IMR-90 (cell line): ENCODE measurements around the gene B3GAT2. TPM values are rescaled to one million over a fixed set of nuclear protein-coding genes. Genes with fewer than 3 reads are reported as not detected.

Experiments used
- ATAC-seq: fragments of 200-7000 bp; cut with Tn5 transposase; 2 replicates; pipeline ENCODE4 v1.9.1; 2020; ENCODE audit warnings: low read depth, mild to moderate bottlenecking, moderate library complexity
- BruUV-seq: library from RNA; stranded (reverse); fragments of 400-500 nt; replicated peaks from 2 replicates; lab custom pipeline; 2021; lab: Mats Ljungman, UMichigan
- CTCF ChIA-PET: fragments of 300-600 bp; formaldehyde crosslinking; extraction: SDS; loops from one replicate; lab custom pipeline; 2021; ENCODE audit warnings: antibody characterized with exemption; lab: Yijun Ruan, JAX
- POLR2A ChIA-PET: fragments of 300-600 bp; sonication (Branson Sonifier 250); formaldehyde crosslinking; loops from one replicate; lab custom pipeline; 2022; ENCODE audit warnings: antibody characterized with exemption; ENCODE audit not compliant: unreplicated experiment; lab: Charles Lee
- DNase-seq: peaks from one replicate; pipeline ENCODE4 v3.0.0; 2013
- H2AFZ ChIP-seq: replicated peaks from 2 replicates; pipeline ENCODE3; 2013; ENCODE audit warnings: low read length, mild to moderate bottlenecking; ENCODE audit not compliant: poor library complexity
- H2AK5ac ChIP-seq: 2 replicates; pipeline ENCODE4 v1.6.1; 2013; ENCODE audit warnings: low read depth, low read length, inconsistent platforms
- H2AK9ac ChIP-seq: replicated peaks from 2 replicates; pipeline ENCODE3; 2013; ENCODE audit warnings: mild to moderate bottlenecking, low read depth, low read length, moderate library complexity; ENCODE audit not compliant: poor library complexity
- H2BK120ac ChIP-seq: 2 replicates; pipeline ENCODE4 v1.6.1; 2013; ENCODE audit warnings: low read depth, low read length, inconsistent platforms
- H2BK15ac ChIP-seq: 3 replicates; pipeline ENCODE4 v1.6.1; 2013; ENCODE audit warnings: low read depth, low read length, inconsistent platforms
- H2BK20ac ChIP-seq: 2 replicates; pipeline ENCODE4 v1.6.1; 2013; ENCODE audit warnings: low read depth, mild to moderate bottlenecking, inconsistent platforms, low read length, moderate library complexity
- H2BK5ac ChIP-seq: 2 replicates; pipeline ENCODE4 v1.6.1; 2013; ENCODE audit warnings: mild to moderate bottlenecking, low read depth, low read length, inconsistent platforms; ENCODE audit not compliant: poor library complexity, severe bottlenecking
- H3K14ac ChIP-seq: replicated peaks from 2 replicates; pipeline ENCODE4 v1.6.1; 2013; ENCODE audit warnings: low read depth, low read length, inconsistent platforms
- H3K18ac ChIP-seq: 2 replicates; pipeline ENCODE4 v1.6.1; 2013; ENCODE audit warnings: low read depth, low read length, control low read depth
- H3K23ac ChIP-seq: 2 replicates; pipeline ENCODE4 v1.6.1; 2013; ENCODE audit warnings: low read depth, low read length, inconsistent platforms
- H3K27ac ChIP-seq: 2 replicates; pipeline ENCODE4 v1.5.1; 2013; ENCODE audit warnings: mild to moderate bottlenecking, control low read depth, low read length; ENCODE audit not compliant: insufficient read depth
- H3K27me3 ChIP-seq: 2 replicates; pipeline ENCODE4 v1.6.1; 2013; ENCODE audit warnings: low read length; ENCODE audit not compliant: control insufficient read depth, insufficient read depth
- H3K36me3 ChIP-seq: 2 replicates; pipeline ENCODE4 v1.6.1; 2013; ENCODE audit warnings: low read length, mixed read lengths; ENCODE audit not compliant: control insufficient read depth, insufficient read depth
- H3K4ac ChIP-seq: 2 replicates; pipeline ENCODE4 v1.6.1; 2013; ENCODE audit warnings: low read depth, low read length, inconsistent platforms
- H3K4me1 ChIP-seq: 2 replicates; pipeline ENCODE4 v1.6.1; 2013; ENCODE audit warnings: low read length, mixed read lengths; ENCODE audit not compliant: control insufficient read depth, insufficient read depth
- H3K4me2 ChIP-seq: 2 replicates; pipeline ENCODE4 v1.6.1; 2013; ENCODE audit warnings: low read depth, mild to moderate bottlenecking, control low read depth, low read length, moderate library complexity
- H3K4me3 ChIP-seq: 2 replicates; pipeline ENCODE4 v1.5.1; 2013; ENCODE audit warnings: low read depth, mild to moderate bottlenecking, control low read depth, low read length, moderate library complexity; ENCODE audit not compliant: insufficient read depth
- H3K56ac ChIP-seq: 2 replicates; pipeline ENCODE4 v1.6.1; 2013; ENCODE audit warnings: low read length, inconsistent platforms; ENCODE audit not compliant: insufficient read depth; ENCODE audit errors: extremely low read depth
- H3K79me1 ChIP-seq, 2 experiments: 2 replicates each; pipeline ENCODE4 v1.6.1; 2013; ENCODE audit warnings: low read length in 2 of 2, inconsistent platforms in 1 of 2, low read depth in 1 of 2
- H3K9ac ChIP-seq: 2 replicates; pipeline ENCODE4 v1.6.1; 2013; ENCODE audit warnings: low read depth, low read length, control low read depth
- H3K9me1 ChIP-seq: 2 replicates; pipeline ENCODE4 v1.6.1; 2013; ENCODE audit warnings: low read length, inconsistent platforms; ENCODE audit not compliant: insufficient read depth
- H3K9me3 ChIP-seq: 2 replicates; pipeline ENCODE4 v1.6.1; 2013; ENCODE audit warnings: low read length; ENCODE audit not compliant: control insufficient read depth, insufficient read depth
- H4K20me1 ChIP-seq: 2 replicates; pipeline ENCODE4 v1.6.1; 2013; ENCODE audit warnings: low read length, inconsistent platforms; ENCODE audit not compliant: insufficient read depth
- H4K5ac ChIP-seq: 2 replicates; pipeline ENCODE4 v1.6.1; 2013; ENCODE audit warnings: mild to moderate bottlenecking, low read depth, low read length, control low read depth
- H4K8ac ChIP-seq, 2 experiments: 2 replicates each; pipeline ENCODE4 v1.6.1; 2013; ENCODE audit warnings: low read depth in 2 of 2, low read length in 2 of 2, control low read depth in 1 of 2, inconsistent platforms in 1 of 2
- H4K91ac ChIP-seq: 2 replicates; pipeline ENCODE4 v1.6.1; 2013; ENCODE audit warnings: low read depth, low read length, inconsistent platforms; ENCODE audit not compliant: insufficient read depth
- BHLHE40 ChIP-seq: fragments of 150-350 bp; IDR thresholded peaks from 2 replicates; pipeline ENCODE4 v1.6.1; 2016; ENCODE audit warnings: mild to moderate bottlenecking, low read depth, low read length
- MXI1 ChIP-seq: IDR thresholded peaks from 2 replicates; pipeline ENCODE4 v1.6.1; 2012; ENCODE audit warnings: low read depth, mild to moderate bottlenecking, low read length, moderate library complexity, borderline replicate concordance
- WGBS, 2 experiments: methylation state at CpG; one replicate each; pipeline versions ENCODE4 v1.1.5 to v1.1.7; 2013; ENCODE audit warnings: missing lambda C conversion rate in 2 of 2; ENCODE audit not compliant: insufficient read length in 1 of 2; ENCODE audit errors: extremely low coverage in 2 of 2; 5-methylcytosine and 5-hydroxymethylcytosine counted together
- dilution Hi-C: fragments of 300-500 bp; cut with HindIII; formaldehyde crosslinking; loops from one replicate; pipeline ENCODE4 v1.14.3; 2018; ENCODE audit warnings: low sequenced_read_pairs; ENCODE audit not compliant: unreplicated experiment
- in situ Hi-C: fragments of 300-500 bp; cut with MboI; formaldehyde crosslinking; loops from 3 replicates; pipeline ENCODE4 v1.14.3; 2019; ENCODE audit warnings: low sequenced_read_pairs, inconsistent platforms, mixed read lengths
- intact Hi-C: fragments of 100-400 bp; cut with micrococcal nuclease; formaldehyde crosslinking; loops from 2 replicates; pipeline ENCODE4 v1.10.0; 2022
- polyA plus RNA-seq, 3 experiments: library from polyadenylated mRNA; depleted of rRNA; stranded (reverse); fragments of >200 nt; gene quantifications; 2 replicates each; pipeline ENCODE4 v1.2.3, GENCODE V29; 2012; ENCODE audit warnings: low replicate concordance in 1 of 3
- total RNA-seq: library from RNA; depleted of rRNA; stranded (reverse); fragments of >200 nt; gene quantifications from 2 replicates; pipeline ENCODE4 v1.2.3, GENCODE V29; 2012

Gene B3GAT2
- total and polyA plus RNA-seq, 2 of the 4 experiments (the other 2 are of a cell fraction): 0.02 TPM; not detected in 1

DNA sequence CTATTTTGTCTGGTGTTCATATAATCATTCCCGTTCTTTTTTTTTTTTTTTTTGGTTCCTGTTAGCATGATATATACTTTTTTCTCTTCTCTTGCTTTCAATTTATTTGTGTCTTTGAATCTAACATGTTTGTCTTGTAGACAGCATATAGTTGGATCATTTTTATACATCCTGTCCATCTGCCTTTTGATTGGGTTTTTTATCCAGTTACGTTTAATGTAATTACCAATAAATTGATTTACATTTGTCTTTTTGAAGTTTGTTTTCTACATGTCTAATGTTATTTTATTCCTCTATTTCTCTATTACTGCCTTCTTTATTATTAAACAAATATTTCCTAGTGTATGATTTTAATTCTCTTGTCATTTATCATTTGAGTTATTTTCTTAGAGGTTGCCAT, 84.4 kb downstream of the B3GAT2 start:
- POLR2A ChIA-PET: no interaction called here

More for the DNA sequence above, 84.4 kb downstream of the B3GAT2 start:
- H3K14ac ChIP-seq: no peak overlapping the region
- no peaks in the 10 kb centered on the region; the same call in 1 of the 2 replicates for H3K27me3 ChIP-seq
- DNase-seq (no peak), ATAC-seq (no peak)
- no peak overlapping the region for H2AK9ac ChIP-seq
- H3K4ac ChIP-seq: no peak overlapping the region
- H2BK120ac ChIP-seq: no peak overlapping the region
- dilution Hi-C loops (no loop called here), intact Hi-C loops (no loop called here), in situ Hi-C loops (no loop called here)
- no peak overlapping the region for H4K8ac ChIP-seq
- H3K36me3 ChIP-seq: no peaks in the 10 kb centered on the region
- no CpG with 5 or more reads among the region's 2 CpGs for WGBS, 2 experiments
- H3K4me2 ChIP-seq: no peak overlapping the region
- H3K18ac ChIP-seq: no peak overlapping the region
- no peaks in the 10 kb centered on the region for H3K79me1 ChIP-seq
- H2AK5ac ChIP-seq: no peak overlapping the region
- no peak overlapping the region for H3K27ac ChIP-seq
- no peaks in the 10 kb centered on the region for H3K9me1 ChIP-seq
- no peak overlapping the region for H3K9ac ChIP-seq
- CTCF ChIA-PET: interaction anchor here (2.2 kb wide), 1 partner anchor 12 kb away, joined by 7 read pairs; no protein-coding TSS in a partner anchor
- H4K20me1 ChIP-seq: no peaks in the 10 kb centered on the region
- no peak overlapping the region for H3K4me3 ChIP-seq
- BruUV-seq: no TSS peak
- TF ChIP-seq BHLHE40 (no peak), MXI1 (no peak)
- H2BK15ac ChIP-seq: no peak overlapping the region
- H3K56ac ChIP-seq: no peak overlapping the region
- no peak overlapping the region for H4K5ac ChIP-seq
- no peak overlapping the region for H2BK20ac ChIP-seq
- H4K91ac ChIP-seq: no peak overlapping the region
- H2BK5ac ChIP-seq: no peak overlapping the region
- H3K23ac ChIP-seq: no peak overlapping the region
- no peaks in the 10 kb centered on the region for H3K9me3 ChIP-seq
- no peaks in the 10 kb centered on the region for H3K4me1 ChIP-seq
- H2AFZ ChIP-seq: no peak overlapping the region
